Muscle layer of colon (tissue), 2 donors: ENCODE measurements around the gene MRPL11.
"Not testable (repeated sequence)": the region's sequence is repeated elsewhere in the genome, so short reads cannot be mapped to it uniquely, and the experiment has no call there.

Experiments
- H3K27ac ChIP-seq: one replicate; pipeline ENCODE4 v1.7.0; 2013; ENCODE audit warnings: low read depth, mild to moderate bottlenecking, low read length, moderate library complexity
- H3K27me3 ChIP-seq, 2 donors: one replicate each; pipeline ENCODE4 v1.7.0; 2013; ENCODE audit warnings: low read length in 2 of 2, mild to moderate bottlenecking in 2 of 2; ENCODE audit not compliant: insufficient read depth in 2 of 2, control insufficient read depth in 1 of 2
- H3K36me3 ChIP-seq: one replicate; pipeline ENCODE4 v1.7.0; 2013; ENCODE audit warnings: mild to moderate bottlenecking, low read length; ENCODE audit not compliant: insufficient read depth
- H3K4me1 ChIP-seq: one replicate; pipeline ENCODE4 v1.7.0; 2013; ENCODE audit warnings: mild to moderate bottlenecking, low read length; ENCODE audit not compliant: insufficient read depth
- H3K4me3 ChIP-seq, 2 donors: one replicate each; pipeline ENCODE4 v1.7.0; 2013; ENCODE audit warnings: low read length in 2 of 2, low read depth in 1 of 2, mild to moderate bottlenecking in 1 of 2, moderate library complexity in 1 of 2
- H3K9ac ChIP-seq: one replicate; pipeline ENCODE4 v1.7.0; 2013; ENCODE audit warnings: low read length
- H3K9me3 ChIP-seq: one replicate; pipeline ENCODE4 v1.7.0; 2013; ENCODE audit warnings: mild to moderate bottlenecking, low read length
- donor health status: abdominal sarcoma.
- donor health status: Adenocarcinoma of cecum.

The MRPL11 gene

GRCh38 chr11:66447012-66447411, 8.4 kb upstream of the MRPL11 start:
- H3K9me3 ChIP-seq, result no peaks in the 10 kb centered on the region
- H3K4me1 ChIP-seq, result no peaks in the 10 kb centered on the region
- H3K9ac ChIP-seq, result no peak overlapping the region
- no peak overlapping the region for H3K27ac ChIP-seq
- no peaks in the 10 kb centered on the region for H3K36me3 ChIP-seq
- H3K27me3 ChIP-seq, result no peaks in the 10 kb centered on the region
- no peak overlapping the region for H3K4me3 ChIP-seq

- Histone ChIP-seq H3K36me3 (no peaks in the 10 kb centered on the region), H3K9me3 (no peaks in the 10 kb centered on the region), H3K27ac (no peak overlapping the region), H3K4me3 (no peak overlapping the region), H3K27me3 (no peaks in the 10 kb centered on the region), H3K4me1 (no peaks in the 10 kb centered on the region), H3K9ac (no peak overlapping the region)
Observed at GRCh38 chr11:66443602-66444001, 5.0 kb upstream of the MRPL11 start.

GRCh38 chr11:66440940-66441282, 2.3 kb upstream of the MRPL11 start:
- H3K36me3 ChIP-seq, result peaks cover 12% of the 10 kb centered on the region
- not testable (repeated sequence) for H3K27ac ChIP-seq, H3K9me3 ChIP-seq, H3K27me3 ChIP-seq, H3K9ac ChIP-seq, H3K4me1 ChIP-seq, H3K4me3 ChIP-seq

GRCh38 chr11:66440101-66440939, 1.7 kb upstream of the MRPL11 start:
- not testable (repeated sequence) for H3K4me1 ChIP-seq, H3K27me3 ChIP-seq, H3K9ac ChIP-seq, H3K4me3 ChIP-seq, H3K9me3 ChIP-seq, H3K27ac ChIP-seq
- peaks cover 18% of the 10 kb centered on the region for H3K36me3 ChIP-seq

GRCh38 chr11:66437979-66438503, 607 bp downstream of the MRPL11 start:
- Histone ChIP-seq H3K9ac (peak overlapping the region; percentile 80), H3K27me3 (no peaks in the 10 kb centered on the region), H3K4me1 (peaks cover 8% of the 10 kb centered on the region), H3K9me3 (no peaks in the 10 kb centered on the region), H3K36me3 (peaks cover 25% of the 10 kb centered on the region), H3K27ac (peak overlapping the region; percentile 82), H3K4me3 (peak overlapping the region; percentile 60 to 96)

GRCh38 chr11:66432597-66432996, 6.1 kb downstream of the MRPL11 start:
- Histone ChIP-seq H3K27me3 (no peaks in the 10 kb centered on the region), H3K9ac (no peak overlapping the region), H3K9me3 (no peaks in the 10 kb centered on the region), H3K4me1 (peaks cover under 1% of the 10 kb centered on the region), H3K36me3 (peaks cover 29% of the 10 kb centered on the region), H3K4me3 (no peak overlapping the region), H3K27ac (no peak overlapping the region)

- H3K9ac ChIP-seq, H3K27me3 ChIP-seq: not testable (repeated sequence)
- H3K36me3 ChIP-seq, result peaks cover 28% of the 10 kb centered on the region
Observed at GRCh38 chr11:66431871-66432329, 6.7 kb downstream of the MRPL11 start.

GRCh38 chr11:66431287-66431686, 7.4 kb downstream of the MRPL11 start:
- not testable (repeated sequence) for H3K9ac ChIP-seq, H3K27ac ChIP-seq, H3K4me1 ChIP-seq, H3K4me3 ChIP-seq, H3K9me3 ChIP-seq, H3K27me3 ChIP-seq
- H3K36me3 ChIP-seq, result peaks cover 27% of the 10 kb centered on the region

More at GRCh38 chr11:66431871-66432329, 6.7 kb downstream of the MRPL11 start:
- not testable (repeated sequence) for H3K4me1 ChIP-seq, H3K4me3 ChIP-seq, H3K27ac ChIP-seq, H3K9me3 ChIP-seq

GRCh38 chr11:66429983-66430602, 8.6 kb downstream of the MRPL11 start:
- no peaks in the 10 kb centered on the region for H3K4me1 ChIP-seq
- no peaks in the 10 kb centered on the region for H3K27me3 ChIP-seq
- no peaks in the 10 kb centered on the region for H3K9me3 ChIP-seq
- no peak overlapping the region for H3K9ac ChIP-seq
- H3K4me3 ChIP-seq, result no peak overlapping the region
- no peak overlapping the region for H3K27ac ChIP-seq
- peaks cover 27% of the 10 kb centered on the region for H3K36me3 ChIP-seq

- H3K36me3 ChIP-seq, result peaks cover 34% of the 10 kb centered on the region
- no peak overlapping the region for H3K27ac ChIP-seq
- H3K27me3 ChIP-seq, result no peaks in the 10 kb centered on the region
- no peak overlapping the region for H3K4me3 ChIP-seq
- no peak overlapping the region for H3K9ac ChIP-seq
- no peaks in the 10 kb centered on the region for H3K4me1 ChIP-seq
- no peaks in the 10 kb centered on the region for H3K9me3 ChIP-seq
Observed at GRCh38 chr11:66428933-66429332, 9.7 kb downstream of the MRPL11 start.

GRCh38 chr11:66426314-66426713, 12.3 kb downstream of the MRPL11 start:
- Histone ChIP-seq H3K9ac (no peak overlapping the region), H3K27ac (no peak overlapping the region), H3K9me3 (no peaks in the 10 kb centered on the region), H3K4me1 (no peaks in the 10 kb centered on the region), H3K4me3 (no peak overlapping the region), H3K27me3 (no peaks in the 10 kb centered on the region), H3K36me3 (peaks cover 50% of the 10 kb centered on the region)
